ENCODE data around the gene PRR19.
"Not testable (repeated sequence)": the region's sequence is repeated elsewhere in the genome, so short reads cannot be mapped to it uniquely, and the experiment has no call there.

The PRR19 gene

DNA sequence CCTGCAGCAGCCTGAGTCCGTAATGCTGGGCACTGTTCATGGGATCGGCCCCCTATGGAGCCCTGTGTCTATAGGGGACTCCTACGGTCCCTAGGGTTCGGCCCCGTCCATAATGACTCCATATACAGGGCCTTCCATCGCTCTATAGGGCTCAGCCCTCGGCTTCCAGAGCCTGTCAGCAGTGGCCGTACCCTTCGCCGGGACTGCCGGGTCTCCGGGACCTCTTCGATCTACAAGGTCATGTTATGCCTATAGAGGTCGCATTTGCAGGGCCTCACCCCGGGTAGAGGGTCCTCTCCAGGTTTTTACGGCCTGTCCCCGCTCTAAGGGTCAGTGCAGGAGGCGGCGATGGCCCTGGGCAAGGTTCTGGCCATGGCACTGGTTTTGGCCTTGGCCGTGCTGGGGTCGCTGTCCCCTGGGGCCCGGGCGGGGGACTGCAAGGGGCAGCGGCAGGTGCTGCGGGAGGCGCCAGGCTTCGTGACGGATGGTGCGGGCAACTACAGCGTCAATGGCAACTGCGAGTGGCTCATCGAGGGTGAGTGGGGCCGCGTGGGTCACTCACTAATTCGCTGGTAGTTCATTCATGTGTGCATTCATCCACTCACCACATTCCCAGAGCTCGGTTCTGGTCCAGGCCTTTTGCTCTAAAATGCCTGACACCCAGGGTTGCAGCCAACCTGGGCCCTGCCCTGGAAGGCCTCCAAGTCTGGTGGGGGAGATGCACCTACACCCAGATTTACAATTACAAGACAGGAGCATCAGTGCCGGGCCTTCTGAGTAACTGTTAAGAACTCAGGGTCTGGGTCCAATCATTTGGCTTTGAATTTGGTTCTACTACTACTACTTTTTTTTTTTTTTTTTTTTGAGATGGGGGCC is 24.2 kb downstream of the PRR19 start:
- no peak for DNase-seq (ENCODE audit: low spot score)

DNA sequence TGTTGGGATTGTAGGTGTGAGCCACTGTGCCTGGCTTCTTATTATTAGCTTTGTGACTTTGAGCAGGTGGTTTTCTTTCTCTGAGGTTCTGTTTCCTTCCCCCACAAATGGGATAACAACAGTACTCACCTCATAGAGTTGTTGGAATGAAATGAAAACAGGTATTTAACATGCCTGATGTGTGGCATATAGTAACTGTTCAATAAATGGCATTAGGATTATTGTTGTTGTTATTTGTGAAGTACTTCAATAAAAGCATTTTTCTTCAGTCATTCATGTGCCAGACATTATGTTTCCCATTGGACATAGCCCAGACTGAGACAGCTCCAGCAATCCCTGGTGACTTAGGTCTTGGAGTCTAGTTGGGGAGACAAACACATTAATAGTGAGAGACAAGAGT is 25.0 kb downstream of the PRR19 start:
- DNase-seq (ENCODE audit: low spot score), result no peak

DNA sequence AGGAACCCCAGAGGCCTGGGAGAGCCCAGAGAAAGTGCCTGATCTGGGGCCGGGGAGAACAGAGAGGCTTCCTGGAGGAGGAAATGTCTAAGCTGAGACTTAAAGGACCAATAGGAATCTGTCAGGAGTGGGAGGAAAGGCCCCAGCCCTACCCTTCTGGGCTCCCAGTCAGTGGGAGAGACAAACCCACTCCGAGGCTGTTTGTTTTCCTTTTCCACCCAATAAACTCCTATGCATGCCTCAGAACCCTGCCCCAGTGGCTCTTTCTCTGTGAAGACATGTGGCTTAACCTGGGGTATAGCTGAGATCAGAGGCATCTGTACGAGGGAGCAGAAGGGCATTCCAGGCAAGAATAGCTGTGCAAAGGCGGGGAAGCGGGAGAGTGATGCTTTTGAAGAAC is 25.4 kb downstream of the PRR19 start:
- DNase-seq (ENCODE audit: low spot score), result no peak

- no peak for DNase-seq (ENCODE audit: low spot score)
These were observed 26.2 kb downstream of the PRR19 start for GRCh38 chr19:42328106-42328505.

GRCh38 chr19:42328854-42329253 is 26.9 kb downstream of the PRR19 start:
- DNase-seq (ENCODE audit: low spot score), result no peak

DNA sequence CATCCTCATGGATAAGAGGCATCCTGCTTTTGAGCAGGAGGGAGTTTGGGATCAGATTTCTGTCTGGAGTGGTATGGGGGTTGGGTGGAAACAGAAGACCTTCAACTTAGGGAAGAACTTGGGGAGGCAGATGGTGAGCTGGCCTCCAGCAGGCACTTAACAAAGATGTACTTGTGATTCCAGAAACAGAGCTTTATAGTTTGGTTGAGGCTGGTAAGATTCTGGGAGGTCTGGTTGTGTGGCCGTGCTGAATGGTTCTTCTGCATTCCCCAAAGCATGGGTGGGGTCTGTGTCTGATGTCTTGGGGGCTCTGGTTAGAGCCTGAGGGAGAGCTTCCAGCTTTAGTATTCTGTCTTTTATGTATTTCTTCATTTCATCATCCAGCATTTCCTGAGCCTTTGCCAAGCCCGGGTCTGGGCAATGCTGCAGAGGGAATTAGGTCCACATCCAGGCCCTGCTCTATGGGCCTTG is 28.3 kb downstream of the PRR19 start:
- DNase-seq (ENCODE audit: low spot score), result no peak

DNA sequence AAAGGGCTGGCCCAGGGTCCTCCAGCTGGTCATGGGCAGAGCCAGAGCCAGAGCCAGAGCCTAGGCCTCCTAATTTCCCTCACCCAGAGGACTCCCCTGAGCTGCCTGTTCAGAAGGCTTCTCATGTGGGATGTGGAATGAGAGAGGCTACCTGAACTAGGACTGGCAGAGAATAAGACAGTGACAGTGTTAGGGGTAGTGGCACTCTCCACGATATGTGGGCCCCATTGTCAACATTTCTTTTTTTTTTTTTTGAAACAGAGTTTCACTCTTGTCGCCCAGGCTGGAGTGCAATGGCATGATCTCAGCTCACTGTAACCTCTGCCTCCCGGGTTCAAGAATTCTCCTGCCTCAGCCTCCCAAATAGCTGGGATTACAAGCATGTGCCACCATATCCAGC is 29.4 kb downstream of the PRR19 start:
- DNase-seq (ENCODE audit: low spot score), result not testable (repeated sequence)

DNA sequence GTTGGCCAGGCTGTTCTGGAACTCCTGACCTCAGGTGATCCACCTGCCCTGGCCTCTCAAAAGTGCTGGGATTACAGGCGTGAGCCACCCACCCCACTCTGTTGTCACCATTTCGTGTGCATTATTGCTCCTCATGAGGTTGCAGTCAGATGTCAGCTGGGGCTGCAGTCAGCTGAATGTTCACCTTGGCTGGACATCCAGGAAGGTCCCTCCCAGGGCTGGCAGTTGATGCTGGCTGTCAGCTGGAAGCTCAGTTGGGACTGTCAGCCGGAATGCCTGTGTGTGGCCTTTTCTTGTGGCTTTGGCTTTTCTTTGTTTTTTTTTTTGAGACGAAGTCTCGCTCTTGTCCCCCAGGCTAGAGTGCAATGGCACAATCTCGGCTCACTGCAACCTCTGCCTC is 30.1 kb downstream of the PRR19 start:
- DNase-seq (ENCODE audit: low spot score), result no peak

DNA sequence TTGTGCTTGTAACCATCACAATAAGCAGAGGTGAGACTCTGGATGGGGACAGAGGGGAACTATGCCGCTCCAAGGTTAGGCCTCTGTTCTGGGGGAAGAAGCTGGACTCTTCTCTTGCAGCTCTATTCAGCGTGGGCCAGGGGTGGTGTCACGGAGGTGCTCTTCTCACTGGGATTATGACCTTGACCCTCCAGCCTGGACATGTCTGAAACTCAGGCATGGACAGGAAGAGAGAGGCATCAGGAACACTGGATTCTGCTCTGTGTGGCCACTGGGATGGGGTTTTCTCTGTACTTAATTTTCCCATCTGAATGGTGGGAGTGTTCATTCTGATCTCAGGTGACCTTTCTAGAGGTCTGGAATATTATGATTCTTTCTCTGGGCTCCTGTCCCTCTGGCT is 31.1 kb downstream of the PRR19 start:
- DNase-seq (ENCODE audit: low spot score), result no peak

DNA sequence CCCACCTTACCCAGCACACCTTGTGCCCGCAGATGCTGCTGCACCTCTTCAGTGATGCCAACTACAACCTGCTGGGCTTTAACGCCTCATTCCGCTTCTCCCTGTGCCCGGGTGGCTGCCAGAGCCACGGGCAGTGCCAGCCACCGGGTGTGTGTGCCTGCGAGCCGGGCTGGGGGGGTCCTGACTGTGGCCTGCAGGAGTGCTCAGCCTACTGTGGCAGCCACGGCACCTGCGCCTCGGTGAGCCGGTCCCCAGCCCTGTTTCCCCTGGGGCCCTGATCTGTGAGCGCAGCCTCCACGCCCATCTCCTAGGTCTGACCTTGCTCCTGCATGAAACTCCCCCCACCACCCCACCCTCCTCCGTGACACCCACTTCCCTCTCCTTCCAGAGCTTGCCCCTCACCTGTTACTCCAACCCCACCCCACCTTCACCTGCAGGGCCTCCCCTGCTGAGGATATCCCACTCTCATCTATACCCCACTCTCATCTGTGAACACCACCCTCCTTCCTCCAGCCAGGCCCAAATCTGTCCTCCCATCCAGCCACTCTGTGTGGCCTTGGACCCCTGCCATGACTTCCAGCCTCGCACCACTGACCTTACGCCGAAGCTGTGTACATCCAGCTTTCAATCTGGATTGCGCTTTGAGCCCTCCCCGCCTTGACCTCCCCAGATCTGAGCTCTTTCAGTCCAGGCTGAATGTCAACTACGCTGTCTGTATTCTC is 32.2 kb downstream of the PRR19 start:
- no peak for DNase-seq (ENCODE audit: low spot score)

DNA sequence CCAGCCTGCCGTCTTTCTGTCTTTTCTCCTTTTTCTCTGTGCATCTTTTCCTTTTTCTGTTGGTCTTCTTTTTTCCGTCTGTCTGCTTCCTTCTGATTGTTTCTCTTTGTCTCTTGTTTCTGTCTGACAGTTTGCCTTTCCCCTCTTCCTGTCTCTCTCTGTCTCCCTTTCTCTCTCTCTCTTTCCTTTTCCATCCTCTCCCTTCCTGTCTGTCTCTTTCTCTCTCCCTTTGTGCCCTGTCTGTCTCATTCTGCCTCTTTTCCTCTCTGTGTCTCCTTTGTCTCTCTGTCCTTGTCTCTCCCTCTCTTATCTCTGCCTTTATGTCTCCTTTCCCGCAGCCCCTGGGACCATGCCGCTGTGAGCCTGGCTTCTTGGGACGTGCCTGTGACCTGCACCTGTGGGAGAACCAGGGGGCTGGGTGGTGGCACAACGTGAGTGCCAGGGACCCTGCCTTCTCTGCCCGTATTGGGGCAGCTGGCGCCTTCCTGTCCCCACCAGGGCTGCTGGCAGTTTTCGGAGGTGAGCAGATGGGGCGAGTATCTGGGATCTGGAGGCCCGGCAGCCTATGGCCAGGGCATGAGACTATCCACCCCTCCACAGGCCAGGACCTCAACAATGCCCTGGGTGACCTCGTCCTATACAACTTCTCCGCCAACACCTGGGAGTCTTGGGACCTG is 32.9 kb downstream of the PRR19 start:
- DNase-seq (ENCODE audit: low spot score), result no peak

DNA sequence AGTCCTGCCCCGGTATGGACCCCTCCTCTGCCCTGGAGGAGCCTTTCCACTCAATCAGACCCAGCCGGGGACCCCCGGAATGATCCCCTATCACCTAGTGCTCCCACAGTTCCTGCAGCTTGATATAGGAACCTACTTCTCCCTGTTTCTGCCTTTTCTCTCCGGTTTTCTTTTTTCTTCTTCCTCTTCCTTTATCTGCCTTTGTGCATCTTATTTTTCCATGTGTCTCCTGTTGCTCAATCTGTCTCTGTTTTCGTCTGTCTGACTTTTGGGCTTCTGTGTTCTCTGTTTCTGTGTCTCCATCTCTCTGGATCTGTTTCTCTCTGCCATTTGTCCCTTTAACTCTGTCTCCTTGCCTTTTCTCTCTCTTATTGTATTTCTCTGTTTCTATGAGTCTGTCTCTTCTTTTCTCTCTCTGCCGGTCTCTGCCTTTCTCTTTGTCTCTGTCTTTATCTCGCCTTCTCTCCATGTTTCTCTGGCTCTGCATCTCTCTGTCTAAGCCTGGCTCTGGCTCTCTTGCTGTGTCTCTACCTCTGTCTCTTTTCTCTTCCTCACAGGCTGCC is 33.5 kb downstream of the PRR19 start:
- DNase-seq (ENCODE audit: low spot score), result no peak

- DNase-seq (ENCODE audit: low spot score), result no peak
These were observed 34.0 kb downstream of the PRR19 start for GRCh38 chr19:42335971-42336370.

- not testable (repeated sequence) for DNase-seq (ENCODE audit: low spot score)
These were observed 37.4 kb downstream of the PRR19 start for GRCh38 chr19:42339126-42339860.

DNA sequence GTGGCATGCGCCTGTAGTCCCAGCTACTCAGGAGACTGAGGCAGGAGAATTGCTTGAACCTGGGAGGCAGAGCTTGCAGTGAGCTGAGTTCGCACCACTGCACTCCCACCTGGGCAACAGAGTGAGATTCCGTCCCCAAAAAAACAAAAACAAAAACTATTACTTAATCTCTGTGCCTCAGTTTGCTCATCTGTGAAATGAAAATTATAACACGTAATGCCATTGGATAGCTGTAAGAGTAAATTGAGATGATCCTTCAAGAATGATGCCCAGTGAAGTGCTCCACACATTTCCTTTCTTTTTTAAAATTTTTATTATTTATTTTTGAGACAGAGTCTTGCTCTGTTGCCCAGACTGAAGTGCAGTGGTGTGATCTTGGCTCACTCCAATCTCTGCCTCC is 38.0 kb downstream of the PRR19 start:
- DNase-seq (ENCODE audit: low spot score), result not testable (repeated sequence)

DNA sequence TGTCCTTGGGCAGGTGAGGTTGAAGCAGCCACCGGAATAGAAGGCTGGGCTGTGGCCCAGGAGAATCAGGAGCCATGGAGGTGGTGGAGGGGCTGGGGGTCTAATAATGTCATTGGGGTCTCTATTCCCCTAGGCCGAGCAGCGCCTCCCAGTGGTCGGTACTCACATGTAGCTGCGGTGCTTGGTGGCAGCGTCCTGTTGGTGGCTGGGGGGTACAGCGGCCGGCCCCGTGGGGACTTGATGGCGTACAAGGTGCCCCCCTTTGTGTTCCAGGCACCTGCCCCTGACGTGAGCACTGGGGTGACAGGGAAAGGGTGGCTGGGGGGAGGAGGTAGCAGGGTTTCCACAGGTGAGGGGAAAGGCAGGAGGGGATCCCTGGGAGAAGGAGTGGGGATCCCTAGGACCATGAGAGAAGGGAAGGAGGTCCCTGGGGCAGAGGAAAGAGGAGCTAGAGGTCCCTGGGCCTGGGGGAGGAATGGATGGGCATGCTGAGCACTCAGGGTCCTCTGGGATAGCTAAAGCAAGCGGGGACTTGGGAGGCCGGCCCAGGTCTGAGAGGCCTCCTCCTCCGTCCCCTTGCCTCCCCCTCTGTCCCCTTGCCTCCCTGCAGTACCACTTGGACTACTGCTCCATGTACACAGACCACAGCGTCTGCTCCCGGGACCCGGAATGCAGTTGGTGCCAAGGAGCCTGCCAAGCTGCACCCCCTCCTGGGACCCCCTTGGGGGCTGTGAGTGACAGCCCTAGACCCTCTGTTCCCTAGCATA is 41.6 kb downstream of the PRR19 start:
- DNase-seq (ENCODE audit: low spot score), result no peak

GRCh38 chr19:42344336-42344893 is 42.5 kb downstream of the PRR19 start:
- DNase-seq (ENCODE audit: low spot score), result no peak

GRCh38 chr19:42345191-42345812 is 43.4 kb downstream of the PRR19 start:
- DNase-seq (ENCODE audit: low spot score), result no peak

DNA sequence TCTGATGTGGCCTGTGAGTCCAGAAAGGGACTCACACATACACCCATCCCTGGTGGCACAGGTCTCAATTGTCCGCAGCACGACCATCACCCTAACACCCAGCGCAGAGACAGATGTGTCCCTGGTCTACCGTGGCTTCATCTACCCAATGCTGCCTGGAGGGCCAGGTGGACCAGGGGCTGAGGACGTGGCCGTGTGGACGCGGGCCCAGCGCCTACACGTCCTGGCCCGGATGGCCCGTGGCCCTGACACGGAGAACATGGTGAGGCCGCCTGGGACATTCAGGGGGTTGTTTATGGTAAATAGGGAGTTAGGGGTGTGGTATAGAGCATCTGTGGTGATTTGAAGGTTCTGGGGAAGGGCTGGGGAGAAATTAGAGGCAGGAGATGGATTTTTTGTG is 46.3 kb downstream of the PRR19 start:
- DNase-seq (ENCODE audit: low spot score), result no peak
